HG03439 (cell line): Measurements from ENCODE around the gene SWAP70.

ENCODE experiments used
- ATAC-seq: cut with Tn5 transposase; IDR thresholded peaks from one replicate; pipeline ENCODE4 v1.9.1; 2021; ENCODE audit warnings: mild to moderate bottlenecking, moderate library complexity; ENCODE audit not compliant: unreplicated experiment

Gene SWAP70

GRCh38 chr11:9772218-9772617 is 108.3 kb downstream of the SWAP70 start:
- ATAC-seq: no peak

- no peak for ATAC-seq
These were observed 109.6 kb downstream of the SWAP70 start for GRCh38 chr11:9773524-9773923.

DNA sequence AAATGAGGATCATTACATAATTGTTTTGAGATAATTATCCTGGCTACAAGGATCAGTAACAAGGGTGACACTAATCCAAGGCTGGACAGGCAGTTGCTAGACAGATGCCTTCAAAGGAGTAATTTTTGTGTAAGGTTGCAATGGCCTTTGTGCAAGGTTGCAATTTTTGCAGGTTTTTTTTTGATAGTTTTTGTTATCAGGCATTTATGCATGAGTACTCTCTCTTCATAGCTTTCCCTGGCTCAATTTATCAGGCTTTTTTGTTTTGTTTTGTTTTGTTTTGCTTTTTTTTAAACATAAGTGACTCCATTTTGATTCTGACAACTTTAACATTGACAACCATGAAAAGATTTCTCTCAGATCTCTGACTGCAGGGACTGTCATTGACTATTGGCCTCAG is 110.2 kb downstream of the SWAP70 start:
- ATAC-seq: no peak

GRCh38 chr11:9774591-9775397 is 110.9 kb downstream of the SWAP70 start:
- no peak for ATAC-seq

- no peak for ATAC-seq
These were observed 111.5 kb downstream of the SWAP70 start for GRCh38 chr11:9775398-9775779.

- ATAC-seq: no peak
These were observed 112.3 kb downstream of the SWAP70 start for GRCh38 chr11:9776203-9776602.

GRCh38 chr11:9777066-9777465 is 113.2 kb downstream of the SWAP70 start:
- ATAC-seq: no peak

DNA sequence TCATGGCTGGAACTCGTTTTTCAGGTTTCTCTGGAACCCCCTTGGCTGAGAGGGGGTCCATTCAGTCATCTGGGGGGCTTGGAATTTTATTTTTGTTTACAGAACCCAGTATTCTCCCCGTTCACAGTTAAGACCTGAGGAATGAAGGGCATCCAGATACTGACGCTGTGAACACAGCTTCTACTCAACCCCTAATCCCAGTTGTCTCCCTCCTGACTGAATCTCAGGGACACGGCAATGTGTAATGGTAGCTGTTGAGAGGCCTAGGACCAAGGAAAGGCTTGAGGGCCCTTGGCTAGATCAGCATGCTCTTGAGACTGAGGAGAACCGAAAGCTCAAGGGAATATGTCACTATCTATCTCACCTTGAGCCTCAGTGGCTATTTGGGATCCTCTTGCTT is 113.6 kb downstream of the SWAP70 start:
- ATAC-seq: no peak

DNA sequence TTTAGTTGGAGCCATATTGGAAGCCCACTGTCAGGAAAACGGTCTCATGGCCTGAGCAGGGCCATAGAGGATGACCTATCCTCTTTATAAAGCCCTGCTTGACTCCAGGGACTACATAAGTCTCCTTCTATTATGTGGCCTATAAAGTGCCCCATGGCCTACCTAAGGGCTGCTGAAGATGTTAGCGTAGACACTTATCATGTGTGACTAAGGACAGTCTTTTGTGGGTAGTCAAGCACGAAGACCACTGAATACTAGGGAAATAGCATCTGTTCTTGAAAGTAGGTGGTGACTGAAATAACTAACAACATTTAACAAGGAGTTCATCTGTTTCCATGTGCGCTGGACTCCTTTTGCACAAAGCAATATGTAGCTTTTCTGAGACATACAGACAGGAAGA is 117.1 kb downstream of the SWAP70 start:
- ATAC-seq: no peak

DNA sequence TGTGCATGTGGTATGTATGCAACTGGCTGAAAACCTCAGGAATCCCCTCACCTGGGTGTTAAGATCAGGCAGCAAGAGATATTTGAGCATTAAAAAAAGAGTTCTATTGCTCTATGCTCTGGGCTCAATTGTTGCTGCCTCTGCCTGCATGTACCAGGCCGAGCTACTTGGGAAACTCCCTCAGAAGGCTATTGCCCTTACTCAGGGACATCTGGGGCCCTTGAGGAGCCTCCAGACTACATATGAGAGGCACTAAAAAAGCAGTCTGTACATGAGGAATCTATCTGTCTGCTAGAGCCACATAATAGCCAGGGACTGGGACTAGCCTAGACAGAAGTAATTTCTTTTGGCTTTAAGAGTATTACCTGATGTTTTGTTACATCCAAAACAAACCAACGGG is 120.1 kb downstream of the SWAP70 start:
- ATAC-seq: no peak

DNA sequence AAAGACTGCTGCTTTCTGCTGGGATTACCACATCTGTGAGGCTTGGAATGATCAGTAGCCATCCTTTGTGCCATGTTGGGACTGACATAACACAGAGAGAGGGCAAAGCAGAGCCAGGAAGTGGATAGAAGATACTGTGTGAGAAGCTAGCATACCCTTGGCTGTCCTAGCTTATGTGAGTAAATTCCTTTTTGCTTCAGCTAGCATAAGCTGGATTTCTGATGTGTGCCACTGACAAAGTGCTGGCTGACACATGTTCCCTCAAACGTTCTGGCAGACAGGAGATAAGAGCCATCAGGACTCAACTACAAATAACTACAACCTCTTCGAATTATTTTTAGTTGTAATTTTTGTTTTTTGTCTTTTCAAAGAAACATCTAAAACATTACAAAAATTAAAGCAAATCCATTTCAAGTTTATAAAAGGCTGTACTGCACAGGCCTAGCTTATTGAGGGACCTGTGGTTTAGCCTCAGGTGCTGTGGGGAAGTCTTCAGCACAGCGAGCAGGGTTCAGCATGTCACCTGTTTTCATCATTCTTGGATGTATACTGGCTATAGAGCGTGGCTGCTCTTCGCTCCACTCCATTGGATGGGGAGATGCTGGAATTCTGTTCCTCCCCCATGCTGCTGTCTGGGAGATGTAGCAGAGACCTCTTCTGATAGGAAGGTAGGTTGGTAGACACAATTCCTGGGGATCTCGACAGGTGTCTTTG is 120.9 kb downstream of the SWAP70 start:
- ATAC-seq: no peak

GRCh38 chr11:9787260-9787659 is 123.4 kb downstream of the SWAP70 start:
- ATAC-seq: no peak

DNA sequence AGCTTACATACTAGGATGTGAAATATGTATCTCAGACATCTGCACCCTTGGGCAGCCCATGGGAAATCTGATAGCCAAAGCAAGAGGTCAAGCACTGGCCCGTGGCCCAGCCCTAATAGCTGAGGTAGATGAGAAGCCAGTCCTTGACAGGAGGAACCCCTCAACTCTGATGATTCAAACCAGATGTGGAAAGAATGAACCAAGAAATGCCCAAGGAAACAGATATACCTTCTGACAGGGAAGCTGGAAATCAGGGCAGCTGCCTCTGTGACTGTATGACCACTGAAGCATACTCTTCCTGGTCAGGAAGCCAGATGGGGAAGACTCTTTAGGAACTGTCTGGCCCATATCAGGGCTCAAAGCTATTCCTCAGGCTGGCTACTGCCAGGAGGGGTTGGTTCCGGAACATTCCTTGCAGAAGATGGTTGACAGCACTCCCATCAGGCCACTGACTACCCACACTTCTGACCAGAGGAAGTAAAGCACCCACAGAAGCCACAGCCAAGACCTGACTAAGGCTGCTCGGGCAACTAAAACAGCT is 124.2 kb downstream of the SWAP70 start:
- ATAC-seq: no peak

DNA sequence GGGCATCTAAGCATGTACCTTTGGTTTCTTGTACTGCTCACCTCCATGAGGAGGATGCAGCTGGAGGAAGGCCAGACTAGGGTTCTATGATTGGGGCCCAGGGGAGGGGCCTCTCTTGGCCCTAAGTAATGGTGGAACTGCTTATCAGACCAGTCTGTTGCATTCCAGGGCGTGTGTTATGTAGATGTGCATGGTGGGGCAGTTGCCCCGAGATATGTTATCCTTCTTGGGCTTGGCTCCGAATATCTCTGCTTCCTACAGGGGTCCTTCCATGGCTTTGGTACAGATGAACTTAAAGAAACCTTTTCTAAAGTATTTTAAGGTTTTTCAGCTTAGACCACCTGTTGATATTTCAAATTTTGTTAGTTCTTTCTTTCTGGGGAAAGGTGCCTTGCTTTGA is 126.0 kb downstream of the SWAP70 start:
- ATAC-seq: no peak

- ATAC-seq: no peak
These were observed 126.8 kb downstream of the SWAP70 start for GRCh38 chr11:9790703-9791102.

DNA sequence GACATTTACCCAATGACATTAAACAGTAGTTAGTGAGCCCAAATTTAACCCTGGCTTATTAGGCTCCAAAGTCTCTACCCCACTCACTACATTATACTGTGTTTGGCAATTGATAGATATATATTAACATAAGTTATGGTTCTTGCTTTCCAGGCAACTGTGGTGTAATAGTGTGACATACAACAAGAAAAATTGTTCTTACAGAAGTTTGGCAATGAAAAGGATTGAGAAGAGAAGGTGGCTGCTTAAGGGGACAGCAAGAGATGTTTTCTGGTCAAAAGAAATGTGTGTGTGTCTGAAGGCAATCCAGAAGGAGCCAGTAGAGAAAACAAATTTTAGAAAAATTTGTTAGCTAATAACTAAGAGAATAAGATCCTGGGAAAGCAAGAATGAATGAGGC is 132.4 kb downstream of the SWAP70 start:
- ATAC-seq: no peak

DNA sequence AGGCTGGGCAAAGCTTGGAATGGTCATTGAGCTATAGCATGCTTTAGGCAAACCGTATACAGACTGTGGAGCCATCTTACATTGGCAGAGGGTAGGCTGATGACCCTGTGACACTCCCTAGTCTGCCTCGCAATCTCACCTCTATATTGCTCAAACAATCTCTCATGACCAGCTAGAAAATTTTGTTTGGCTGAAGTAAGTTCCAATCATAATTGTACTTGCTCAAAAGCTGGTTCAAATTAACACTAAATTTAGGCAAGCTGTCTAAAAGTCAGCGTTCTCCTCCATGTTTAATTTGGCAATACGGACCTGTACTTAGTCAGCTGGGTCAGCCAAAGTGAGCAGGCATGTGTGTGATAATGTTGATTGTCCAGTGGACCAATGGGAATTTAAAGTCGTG is 133.0 kb downstream of the SWAP70 start:
- ATAC-seq: no peak

DNA sequence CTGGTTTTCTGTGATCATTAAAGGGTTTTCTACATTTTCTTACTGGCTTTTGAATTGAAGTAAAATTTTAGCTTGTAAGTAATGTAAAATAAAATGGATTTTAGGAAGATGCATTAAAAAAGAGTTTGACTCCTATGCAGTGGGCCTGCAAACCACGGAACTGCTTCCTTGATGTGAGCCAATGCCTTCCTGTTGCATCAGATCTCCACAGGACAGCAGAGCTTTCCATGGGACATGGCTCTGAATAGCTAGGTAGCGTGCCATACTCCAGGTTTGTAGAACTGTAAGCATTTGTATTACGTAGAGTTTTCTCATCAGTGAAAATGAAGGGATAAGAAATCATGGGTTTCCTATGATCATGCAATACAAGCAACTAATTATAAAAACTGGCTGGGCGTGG is 133.4 kb downstream of the SWAP70 start:
- ATAC-seq: no peak

- ATAC-seq: no peak
These were observed 136.0 kb downstream of the SWAP70 start for GRCh38 chr11:9799886-9800285.

DNA sequence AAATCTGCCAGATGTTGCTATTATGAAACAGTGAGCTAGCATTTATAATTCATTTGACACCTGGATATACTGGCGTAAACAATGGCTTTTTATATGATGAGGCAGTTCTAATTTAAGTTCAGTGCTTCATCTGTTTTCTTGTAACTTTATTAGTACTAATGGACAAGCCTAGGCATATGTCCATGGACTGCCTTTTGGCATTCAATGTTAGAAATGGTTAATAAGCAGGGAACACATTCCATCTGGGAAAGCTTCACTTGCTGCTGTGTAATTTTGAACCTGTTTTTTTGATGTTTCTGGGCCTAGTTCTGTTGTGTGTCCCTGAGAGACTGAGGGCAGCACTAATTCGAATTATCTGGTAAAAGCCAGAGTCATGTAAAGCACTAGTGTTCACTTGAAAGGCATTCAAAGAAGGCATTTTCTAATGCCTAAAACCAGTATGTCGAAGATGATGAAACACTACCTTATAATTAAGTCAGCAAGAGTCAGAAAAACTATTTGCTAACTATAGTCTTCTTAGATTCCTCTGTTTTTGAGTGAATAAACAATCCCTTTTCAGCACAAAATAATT is 138.5 kb downstream of the SWAP70 start:
- no peak for ATAC-seq
